ENCODE data around the gene CLDN1.

- TF ChIP-seq, protein P1, sequence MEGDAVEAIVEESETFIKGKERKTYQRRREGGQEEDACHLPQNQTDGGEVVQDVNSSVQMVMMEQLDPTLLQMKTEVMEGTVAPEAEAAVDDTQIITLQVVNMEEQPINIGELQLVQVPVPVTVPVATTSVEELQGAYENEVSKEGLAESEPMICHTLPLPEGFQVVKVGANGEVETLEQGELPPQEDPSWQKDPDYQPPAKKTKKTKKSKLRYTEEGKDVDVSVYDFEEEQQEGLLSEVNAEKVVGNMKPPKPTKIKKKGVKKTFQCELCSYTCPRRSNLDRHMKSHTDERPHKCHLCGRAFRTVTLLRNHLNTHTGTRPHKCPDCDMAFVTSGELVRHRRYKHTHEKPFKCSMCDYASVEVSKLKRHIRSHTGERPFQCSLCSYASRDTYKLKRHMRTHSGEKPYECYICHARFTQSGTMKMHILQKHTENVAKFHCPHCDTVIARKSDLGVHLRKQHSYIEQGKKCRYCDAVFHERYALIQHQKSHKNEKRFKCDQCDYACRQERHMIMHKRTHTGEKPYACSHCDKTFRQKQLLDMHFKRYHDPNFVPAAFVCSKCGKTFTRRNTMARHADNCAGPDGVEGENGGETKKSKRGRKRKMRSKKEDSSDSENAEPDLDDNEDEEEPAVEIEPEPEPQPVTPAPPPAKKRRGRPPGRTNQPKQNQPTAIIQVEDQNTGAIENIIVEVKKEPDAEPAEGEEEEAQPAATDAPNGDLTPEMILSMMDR (IDR thresholded peaks at IDR 0.05 in 2 of 3, conservative IDR thresholded peaks at IDR 0.05 in 1 of 3; ENCODE audit: control insufficient read depth in 2 of 3, extremely low read depth in 1 of 3, insufficient read depth in 1 of 3, low read depth in 3 of 3, low read length in 3 of 3) = no peak
- TF ChIP-seq MLLT1 (IDR thresholded peaks at IDR 0.05) = no peak
- no peak for TF ChIP-seq POLR2A (IDR thresholded peaks at IDR 0.05; ENCODE audit: low read depth, low read length)
- TF ChIP-seq CHD4 (IDR thresholded peaks at IDR 0.05) = no peak
- TF ChIP-seq, protein P2, sequence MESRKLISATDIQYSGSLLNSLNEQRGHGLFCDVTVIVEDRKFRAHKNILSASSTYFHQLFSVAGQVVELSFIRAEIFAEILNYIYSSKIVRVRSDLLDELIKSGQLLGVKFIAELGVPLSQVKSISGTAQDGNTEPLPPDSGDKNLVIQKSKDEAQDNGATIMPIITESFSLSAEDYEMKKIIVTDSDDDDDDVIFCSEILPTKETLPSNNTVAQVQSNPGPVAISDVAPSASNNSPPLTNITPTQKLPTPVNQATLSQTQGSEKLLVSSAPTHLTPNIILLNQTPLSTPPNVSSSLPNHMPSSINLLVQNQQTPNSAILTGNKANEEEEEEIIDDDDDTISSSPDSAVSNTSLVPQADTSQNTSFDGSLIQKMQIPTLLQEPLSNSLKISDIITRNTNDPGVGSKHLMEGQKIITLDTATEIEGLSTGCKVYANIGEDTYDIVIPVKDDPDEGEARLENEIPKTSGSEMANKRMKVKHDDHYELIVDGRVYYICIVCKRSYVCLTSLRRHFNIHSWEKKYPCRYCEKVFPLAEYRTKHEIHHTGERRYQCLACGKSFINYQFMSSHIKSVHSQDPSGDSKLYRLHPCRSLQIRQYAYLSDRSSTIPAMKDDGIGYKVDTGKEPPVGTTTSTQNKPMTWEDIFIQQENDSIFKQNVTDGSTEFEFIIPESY (IDR thresholded peaks at IDR 0.05) = no peak
- TF ChIP-seq MEF2A (IDR thresholded peaks at IDR 0.05; ENCODE audit: insufficient read depth, low read depth, low read length) = no peak
Observed at GRCh38 chr3:190309414-190309813, 12.8 kb downstream of the CLDN1 start.

Data from GM12878 (cell line).